Measurements from ENCODE around the gene TMEM132D. TPM values are rescaled to one million over a fixed set of nuclear protein-coding genes. Genes with fewer than 3 reads are reported as not detected.
A peak's percentile ranks its signal among the peaks of the same experiment; 100 is the strongest.

TMEM132D gene
- total RNA-seq, 1 experiment from 2014 or later: 0.05 TPM

DNA sequence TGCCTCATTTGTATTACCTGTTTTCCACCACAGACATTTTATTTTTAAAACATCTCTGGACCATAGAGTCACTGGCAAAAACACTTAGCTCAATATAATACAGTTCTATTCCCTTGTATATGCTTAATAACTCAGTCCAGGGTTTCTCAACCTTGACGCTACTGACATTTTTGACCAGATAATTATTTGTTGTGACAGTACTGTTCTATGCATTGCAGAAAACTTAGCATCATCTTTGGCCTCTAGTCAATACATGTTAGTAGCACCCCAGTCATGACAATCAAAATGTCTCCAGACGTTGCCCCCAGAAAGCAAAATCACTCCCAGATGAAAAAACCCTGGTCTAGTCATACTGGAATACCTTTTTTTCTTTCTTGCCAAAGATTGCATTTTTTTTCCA is 174.7 kb downstream of the TMEM132D start:
- no peak for DNase-seq (ENCODE audit: low read depth)

DNA sequence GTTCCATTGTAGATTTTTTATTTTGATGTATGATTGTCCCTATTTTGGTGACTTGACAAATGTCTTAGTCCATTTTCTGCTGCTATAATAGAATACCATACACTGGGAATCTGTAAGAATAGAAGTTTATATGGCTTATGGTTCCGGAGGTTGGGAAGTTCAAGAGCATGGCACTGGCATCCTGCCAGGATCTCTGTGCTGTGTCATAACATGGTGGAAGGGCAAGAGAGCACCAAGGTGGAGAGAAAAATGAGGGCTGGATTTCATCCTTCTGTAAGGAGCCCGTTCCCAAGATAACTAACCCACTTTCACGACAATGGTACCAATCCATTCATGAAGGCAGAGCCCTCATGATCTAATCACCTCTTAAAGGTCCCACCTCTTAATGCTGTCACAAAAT is 176.7 kb downstream of the TMEM132D start:
- DNase-seq (ENCODE audit: low read depth): no peak

DNA sequence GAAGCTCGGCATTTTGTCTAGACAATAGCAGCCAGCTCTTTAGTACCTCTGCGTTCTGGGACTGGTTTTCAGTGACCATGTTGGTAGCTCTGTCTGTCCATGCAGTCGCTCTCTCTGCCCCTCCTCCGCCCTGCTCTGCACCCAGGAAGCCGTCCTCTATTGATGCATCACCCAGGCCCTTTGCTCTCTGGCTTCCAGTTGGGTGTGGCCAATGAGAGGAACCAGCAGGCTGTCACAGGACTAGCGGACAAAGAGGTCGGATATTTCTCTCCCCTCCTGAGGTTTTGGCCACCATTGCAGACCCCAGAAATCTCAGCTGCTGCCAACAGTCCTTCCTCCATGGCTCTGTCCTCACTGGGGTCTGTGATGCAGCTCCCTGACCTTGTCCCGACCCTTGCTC is 180.6 kb downstream of the TMEM132D start:
- DNase-seq (ENCODE audit: low read depth): no peak

DNA sequence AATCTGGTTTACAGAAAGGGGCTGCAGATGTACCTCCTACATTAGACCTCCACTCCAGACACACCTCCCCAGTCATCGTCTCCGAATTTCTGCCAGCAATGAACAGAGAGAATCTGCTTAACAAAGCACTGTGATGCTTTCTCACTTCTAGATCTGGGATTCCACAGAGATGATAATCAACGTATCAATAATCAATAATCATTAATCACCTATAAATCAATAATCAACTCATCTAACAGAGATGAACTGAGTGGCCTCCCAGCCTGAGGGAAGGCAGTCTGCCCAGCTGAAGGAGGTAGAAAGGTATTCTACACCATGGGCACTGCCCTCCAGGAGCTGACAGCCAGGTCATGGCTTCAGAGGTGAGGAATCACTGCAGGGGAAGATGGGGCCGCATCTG is 183.2 kb downstream of the TMEM132D start:
- DNase-seq (ENCODE audit: low read depth): no peak

DNA sequence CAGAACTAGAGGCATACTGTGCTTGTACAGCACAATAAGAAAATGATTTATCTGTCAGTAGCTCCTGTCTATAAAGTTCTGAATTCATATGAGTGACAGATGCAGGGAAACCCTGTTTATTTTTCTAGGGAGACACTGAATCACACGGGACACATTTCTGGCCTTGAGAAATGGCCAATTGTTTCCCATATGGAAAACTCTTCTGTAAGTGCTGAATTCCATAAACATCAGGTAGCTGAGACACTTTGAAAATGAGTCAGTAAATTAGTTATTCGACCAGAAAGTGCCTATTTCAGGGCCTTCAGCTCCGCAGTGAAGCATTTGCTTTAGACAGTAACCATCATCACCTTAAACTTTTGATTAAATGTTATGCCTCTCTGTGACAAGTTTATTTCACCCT is 184.4 kb downstream of the TMEM132D start:
- DNase-seq (ENCODE audit: low read depth): no peak

DNA sequence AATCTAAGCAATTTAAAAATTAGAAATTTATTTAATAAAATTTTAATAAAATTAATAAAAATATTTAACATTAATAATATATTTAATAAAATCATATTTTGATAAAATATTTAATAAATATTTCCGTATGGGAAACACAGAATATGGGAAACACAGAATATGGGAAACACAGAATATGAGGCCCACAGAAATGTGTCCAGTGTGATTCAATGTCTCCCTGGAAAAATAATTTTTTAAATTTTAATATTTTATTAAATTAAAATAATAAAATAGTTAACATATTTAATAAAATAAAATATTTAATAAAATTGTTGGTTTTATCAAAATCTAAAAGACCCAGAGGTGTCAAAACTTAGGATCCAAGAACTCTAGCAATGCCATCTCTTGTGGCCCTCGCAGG is 186.4 kb downstream of the TMEM132D start:
- no peak for DNase-seq (ENCODE audit: low read depth)

DNA sequence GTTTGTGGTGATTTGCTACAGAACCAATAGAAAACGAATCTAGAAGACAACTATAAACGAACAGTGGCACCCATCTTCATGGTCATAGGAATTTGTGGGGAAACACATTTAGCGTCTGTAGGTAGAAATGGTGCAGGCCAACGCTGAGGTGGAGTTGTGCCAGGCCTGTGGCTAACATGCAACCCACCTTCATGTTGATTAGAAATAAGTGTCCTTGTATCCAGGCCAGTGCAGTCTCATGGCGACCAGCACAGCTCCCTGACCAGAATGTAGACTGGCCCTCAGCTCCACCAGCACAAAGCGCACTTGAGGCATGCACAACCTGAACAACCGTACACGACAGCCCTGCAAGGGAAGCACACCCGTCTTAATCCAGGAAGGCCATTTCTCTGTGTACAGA is 187.0 kb downstream of the TMEM132D start:
- DNase-seq (ENCODE audit: low read depth): no peak

DNA sequence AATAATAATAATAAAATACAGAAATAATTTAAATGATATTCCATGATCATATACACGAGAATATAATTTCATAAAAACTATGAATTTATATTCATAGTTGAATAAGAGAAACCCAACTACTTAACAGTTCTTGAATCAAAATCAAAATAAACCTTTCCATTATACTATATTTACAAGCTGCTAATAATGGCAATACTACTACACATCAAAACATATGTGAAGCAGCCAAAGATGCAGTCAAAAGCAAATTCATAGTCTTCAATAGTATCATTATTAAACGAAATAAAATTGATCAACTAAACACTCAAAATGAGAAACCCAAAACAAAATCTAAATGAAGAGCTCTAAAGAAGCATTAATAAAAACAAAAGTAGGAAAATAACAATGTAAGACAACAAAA is 197.1 kb downstream of the TMEM132D start:
- no peak for DNase-seq (ENCODE audit: low read depth)

DNA sequence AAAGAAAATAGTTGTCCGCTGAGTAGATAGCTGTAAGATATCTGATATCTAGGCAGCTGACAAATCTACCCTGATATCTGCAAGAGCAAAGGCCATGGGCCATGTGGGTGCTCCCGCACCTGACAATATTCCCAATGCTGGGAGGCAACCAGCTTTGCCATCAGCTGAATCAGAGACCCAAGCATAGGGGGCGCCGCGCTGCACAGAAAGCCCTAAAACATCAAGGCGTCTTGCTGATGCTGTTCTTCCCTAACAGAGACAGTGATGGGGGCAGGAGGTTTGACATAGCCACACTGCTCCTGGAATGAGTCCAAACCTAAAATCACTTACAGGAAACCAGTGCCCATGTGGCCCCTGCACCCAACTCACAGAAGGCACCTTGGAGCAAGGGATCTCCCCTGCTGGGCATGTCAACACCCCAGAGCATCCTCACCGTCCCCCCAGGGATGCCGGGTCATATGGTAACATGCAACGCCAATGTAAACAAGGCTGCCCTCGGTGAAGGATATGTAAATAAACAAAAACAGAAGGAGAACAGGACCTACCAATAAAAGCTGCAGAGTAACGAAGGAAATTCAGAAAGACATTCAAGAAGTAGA is 199.5 kb downstream of the TMEM132D start:
- DNase-seq (ENCODE audit: low read depth): no peak

DNA sequence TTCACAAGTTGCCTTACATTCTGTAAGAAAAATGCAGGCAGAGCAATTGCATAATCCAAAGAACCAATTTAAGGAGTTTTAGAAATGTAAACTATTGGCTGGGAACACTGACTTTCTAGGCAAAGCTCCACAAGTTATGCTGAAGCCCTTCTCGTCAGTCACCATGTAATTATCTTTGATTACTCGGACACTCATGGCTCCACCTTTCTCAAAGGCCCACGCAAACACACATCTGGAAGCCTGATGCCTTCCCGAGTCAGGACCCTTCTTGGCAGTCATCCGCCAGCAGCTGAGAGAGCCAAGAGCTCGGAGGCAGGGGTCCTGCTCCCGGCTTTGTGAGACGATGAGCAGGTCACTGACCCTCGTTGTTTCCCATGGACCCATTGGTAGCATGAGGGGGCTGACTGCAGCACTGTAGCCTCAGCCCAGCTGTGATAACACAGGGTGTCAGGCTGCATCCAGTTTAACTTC is 202.2 kb downstream of the TMEM132D start:
- no peak for DNase-seq (ENCODE audit: low read depth)

DNA sequence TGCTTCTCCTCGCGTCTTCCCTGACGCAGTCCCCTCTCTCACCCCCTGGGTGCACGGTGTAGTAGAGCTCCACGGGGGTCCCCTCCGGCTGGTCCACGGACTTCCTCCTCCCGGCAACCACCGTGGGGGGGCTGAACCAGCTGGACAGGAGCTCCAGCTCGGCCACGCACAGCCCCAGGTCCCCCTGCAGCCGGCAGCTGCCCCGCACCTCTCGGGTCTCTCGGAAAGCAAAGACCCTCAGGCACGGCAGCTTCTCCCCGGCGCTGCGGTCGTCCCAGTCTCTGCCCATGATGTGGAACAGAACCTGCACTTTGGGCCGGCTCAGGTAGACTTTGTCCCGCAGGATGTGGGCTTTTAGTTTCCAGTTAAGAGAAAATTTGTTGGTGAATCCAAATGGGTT is 203.8 kb downstream of the TMEM132D start:
- no peak for DNase-seq (ENCODE audit: low read depth)

DNA sequence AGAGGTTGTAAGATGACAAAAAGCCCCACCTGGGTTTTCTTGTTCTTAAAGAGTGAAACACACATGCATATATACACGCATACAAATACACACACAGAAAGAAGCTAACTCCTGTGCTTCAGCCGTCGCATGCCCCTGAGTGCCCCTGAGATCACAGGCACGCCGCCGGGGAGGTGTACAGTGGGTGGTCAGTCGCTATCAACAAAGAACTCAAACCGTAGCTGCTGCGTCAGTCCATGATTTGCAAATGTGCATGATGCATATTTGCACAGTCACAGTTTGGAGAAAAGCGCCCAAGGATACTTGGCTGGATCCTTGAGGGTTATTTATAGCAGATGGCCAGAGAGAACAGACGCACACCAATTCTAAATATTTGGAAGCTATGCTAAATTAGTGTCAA is 206.9 kb downstream of the TMEM132D start:
- DNase-seq (ENCODE audit: low read depth): peak; percentile 4

DNA sequence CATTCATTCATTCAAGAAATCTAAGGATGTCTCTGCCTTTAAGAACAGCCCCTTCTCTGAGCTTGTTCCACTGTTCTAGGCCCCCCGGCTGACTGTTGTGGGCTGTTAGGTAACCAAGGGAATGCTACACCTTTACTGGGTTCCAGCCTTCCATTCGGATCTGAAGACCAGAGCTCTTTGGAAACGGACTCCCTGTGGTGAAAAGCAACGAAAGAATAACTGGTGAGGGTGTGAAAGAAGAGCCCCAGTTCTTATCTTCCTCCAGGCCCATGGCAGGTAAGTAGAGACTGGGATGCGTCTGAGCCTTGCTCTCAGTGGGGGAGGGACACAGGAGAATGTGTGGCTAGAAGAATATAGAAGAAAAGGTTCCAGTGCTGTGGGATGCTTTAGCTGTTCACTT is 207.4 kb downstream of the TMEM132D start:
- DNase-seq (ENCODE audit: low read depth): no peak

DNA sequence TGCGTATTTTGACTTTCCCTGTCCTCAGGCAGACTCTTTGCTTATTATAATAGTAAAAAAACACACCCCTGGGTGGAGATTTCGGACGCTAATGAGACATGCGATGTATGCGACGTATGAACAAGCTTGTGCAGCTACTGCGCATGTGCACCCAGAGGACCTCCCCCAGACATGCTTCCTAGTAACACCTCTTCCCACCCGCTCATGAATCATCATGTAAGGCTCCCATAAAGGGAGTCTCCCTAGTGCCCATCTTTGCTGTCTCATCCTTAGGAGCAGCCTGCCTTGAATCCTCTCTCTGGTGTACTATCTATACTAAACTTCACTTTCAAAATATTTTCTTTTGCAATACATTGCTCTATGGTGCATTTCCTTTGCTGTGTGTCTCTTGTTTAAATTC is 210.1 kb downstream of the TMEM132D start:
- DNase-seq (ENCODE audit: low read depth): peak; percentile 4

DNA sequence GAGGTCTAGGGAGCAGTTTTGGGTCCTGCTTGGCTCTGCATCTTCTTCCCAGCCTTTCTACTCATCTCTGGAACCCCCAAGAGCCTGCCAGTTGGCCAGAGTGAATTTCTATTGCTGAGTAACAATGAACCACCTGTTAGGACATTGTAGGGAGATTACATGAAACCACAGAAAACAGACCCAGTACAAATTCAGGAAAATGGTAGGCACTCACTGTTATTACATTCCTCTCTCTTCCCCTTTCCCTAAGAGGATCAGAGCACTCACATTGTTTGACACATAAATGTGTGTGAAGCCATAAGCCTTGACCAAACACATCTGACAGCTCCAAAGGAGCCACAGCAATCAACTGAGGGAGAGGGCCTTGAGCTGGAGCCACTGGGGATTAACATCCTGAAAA is 216.1 kb downstream of the TMEM132D start:
- DNase-seq (ENCODE audit: low read depth): no peak

DNA sequence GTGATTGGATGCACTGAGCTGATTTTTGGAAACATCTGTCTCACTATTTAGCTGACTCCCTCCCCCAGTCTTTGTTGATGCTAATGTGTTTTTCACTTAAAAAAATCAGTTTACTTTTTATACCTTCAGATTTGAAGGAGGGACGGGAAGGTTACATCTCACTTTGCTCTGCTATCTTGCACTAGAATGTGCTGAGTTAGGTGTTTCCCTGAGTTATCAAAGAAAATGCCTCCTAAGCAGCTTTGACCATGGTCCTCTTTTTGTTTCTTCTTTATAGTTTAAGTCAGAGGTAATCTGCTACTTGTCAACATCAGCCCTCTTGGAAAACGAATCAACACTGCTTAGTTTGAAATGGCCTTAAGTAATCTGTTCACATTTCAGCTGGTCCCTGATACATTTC is 222.0 kb downstream of the TMEM132D start:
- no peak for DNase-seq (ENCODE audit: low read depth)

DNA sequence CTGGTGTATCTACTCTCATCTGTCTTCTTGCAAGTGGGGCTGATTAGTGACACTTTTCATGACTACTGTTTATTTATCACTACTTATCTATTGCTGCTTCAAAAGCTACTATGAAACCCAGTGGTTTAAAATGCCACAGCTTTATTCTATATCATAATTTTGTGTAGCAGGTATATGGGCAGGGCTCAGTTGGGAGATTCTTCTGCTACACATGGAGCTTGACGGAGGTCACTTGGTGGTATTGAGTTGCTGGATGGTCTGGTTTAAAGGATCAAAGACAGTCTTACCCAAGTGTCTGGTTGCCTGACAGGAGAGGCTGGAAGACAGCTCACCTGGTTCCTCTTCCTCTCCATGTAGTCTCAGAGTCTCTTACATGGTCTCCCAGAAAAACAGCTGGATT is 222.7 kb downstream of the TMEM132D start:
- DNase-seq (ENCODE audit: low read depth): no peak

DNA sequence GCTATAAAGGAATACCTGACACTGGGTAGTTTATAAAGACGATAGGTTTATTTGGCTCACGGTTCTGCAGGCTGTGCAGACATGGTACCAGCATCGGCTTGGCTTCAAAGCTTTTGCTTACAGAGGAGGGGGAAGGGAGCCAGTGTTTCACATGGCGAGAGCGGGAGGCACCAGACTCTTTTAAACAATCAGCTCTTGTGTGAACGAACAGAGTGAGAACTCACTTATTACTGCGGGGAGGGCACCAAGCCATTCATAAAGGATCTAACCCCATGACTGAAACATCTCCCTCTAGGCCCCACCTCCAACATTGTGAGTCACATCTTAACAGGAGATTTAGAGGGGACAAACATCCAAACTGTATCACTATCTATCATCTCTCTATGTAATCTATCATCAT is 227.4 kb downstream of the TMEM132D start:
- no peak for DNase-seq (ENCODE audit: low read depth)

DNA sequence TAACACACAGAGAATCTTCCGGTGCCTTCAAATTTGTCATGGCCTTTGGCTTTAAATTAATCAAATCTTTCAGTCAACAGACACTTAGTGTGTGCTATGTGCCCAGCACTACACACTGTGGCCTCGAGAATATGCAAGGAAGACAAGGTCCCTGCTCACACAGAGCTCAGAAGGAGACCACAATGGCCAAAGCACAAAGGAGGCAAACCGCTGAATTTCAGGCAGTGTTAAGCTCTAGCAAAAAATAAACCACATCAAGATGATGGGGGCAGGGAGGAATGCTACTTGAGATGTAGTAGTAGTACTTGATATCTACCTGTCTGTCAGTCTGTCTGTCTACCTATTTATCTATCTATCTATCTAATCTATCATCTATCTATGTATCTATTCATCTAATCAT is 227.9 kb downstream of the TMEM132D start:
- no peak for DNase-seq (ENCODE audit: low read depth)

DNA sequence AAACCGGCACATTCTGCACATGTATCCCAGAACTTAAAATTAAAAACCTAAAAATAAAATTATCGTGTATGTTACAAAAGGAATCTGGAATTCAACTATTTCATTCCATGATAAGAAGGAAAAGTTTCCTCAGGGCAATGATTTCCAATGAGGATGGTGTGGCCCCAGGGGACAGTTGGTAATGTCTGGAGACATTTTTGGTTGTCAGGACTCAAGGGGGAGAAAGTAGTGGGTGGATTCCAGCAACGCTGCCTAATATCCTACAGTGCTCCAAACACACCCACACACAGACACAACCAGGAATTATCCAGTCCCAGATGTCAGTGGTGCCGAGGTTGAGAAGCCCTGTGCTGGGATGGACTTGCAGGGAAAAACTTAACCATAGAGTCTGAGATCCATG is 228.3 kb downstream of the TMEM132D start:
- DNase-seq (ENCODE audit: low read depth): no peak

DNA sequence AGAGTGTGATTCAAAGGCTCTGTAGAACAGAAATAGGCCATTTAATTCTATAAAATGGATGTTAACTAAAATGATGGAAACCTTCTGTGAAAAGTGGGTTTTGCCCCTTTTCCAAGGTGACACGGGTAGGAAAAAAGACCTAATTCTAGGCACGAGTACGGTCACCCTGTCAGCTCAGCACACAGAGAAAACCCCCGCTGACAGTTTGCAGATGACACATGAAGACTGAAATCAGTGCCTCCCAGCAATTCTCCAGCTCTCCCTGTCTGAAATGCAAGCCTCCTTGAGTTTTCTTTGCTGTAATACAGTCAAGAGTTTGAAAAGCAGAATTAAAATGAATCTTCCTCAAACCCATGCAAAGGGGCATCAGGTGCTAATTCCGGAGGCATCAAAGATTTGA is 230.0 kb downstream of the TMEM132D start:
- DNase-seq (ENCODE audit: low read depth): no peak

DNA sequence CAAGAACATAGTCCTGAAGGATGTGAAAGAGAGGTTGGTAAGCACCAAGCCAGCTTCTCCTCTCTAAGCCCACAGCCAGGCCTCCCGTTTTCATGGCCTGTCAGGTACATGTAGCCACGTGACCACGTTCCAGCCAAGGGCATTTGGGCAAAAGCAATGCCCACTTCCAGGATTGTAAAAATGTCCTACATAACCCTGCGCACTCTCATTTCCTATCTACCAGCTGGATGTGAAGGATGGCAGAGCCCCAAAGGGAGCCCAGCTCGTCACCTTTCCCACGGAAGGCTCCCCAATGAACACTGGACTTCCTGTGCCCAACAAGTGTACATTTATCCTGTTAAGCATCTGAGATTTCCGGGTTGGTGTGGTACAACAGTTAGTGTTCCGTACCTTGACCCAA is 231.7 kb downstream of the TMEM132D start:
- DNase-seq (ENCODE audit: low read depth): no peak

DNA sequence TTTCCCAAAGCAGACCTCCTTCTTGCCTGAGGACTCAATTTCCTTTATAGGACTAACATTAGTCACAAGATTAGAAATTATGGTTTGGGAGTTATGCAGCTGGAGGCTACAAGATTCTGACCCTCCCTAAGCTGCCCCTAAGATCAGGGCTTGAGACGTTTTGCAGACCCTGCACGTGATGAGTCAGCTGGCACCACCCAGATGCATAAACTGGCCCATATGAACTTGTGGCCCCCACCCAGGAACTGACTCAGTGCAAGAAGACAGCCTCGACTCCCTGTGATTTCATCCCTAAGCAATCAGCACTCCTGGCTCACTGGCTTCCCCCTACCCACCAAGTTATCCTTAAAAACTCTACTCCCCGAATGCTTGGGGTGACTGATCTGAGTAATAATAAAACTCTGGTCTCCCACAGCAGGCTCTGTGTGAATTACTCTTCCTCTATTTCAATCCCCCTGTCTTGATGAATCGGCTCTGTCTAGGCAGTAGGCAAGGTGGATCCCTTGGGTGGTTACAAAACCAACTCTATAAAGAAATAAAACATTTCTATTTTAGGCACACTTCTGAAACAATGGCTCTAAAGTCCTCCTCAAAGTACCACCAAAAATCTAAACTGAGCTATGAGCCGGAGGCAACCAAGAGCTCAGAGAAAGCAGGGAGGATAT is 233.4 kb downstream of the TMEM132D start:
- DNase-seq (ENCODE audit: low read depth): no peak

DNA sequence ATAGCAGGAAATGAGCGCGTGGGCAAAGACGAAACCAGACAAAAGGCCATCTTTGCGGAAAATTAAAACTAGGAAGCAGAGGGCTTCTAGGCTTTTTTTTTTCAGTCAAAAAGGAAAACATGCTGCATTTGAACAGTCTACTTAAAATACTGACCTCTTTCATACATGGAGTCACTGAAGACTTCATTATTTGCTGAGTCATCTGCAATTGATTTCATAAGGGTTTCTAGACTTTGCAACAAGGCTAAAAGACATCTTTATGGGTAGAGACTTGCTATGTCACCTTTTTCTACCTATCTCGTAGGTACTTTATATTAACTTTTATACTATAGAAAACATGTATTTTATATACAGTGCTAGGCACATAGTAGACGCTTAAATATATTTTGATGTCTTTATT is 238.4 kb downstream of the TMEM132D start:
- DNase-seq (ENCODE audit: low read depth): no peak

All from M059J (cell line).